Natural killer cell (primary cell): ENCODE results near the gene PCGF3. TPM values are rescaled to one million over a fixed set of nuclear protein-coding genes. Genes with fewer than 3 reads are reported as not detected.
A peak's percentile ranks its signal among the peaks of the same experiment; 100 is the strongest.

Source experiments
- ATAC-seq, 3 donors: fragments of 150-1000 bp in 2 of 3; fragments of 200-7000 bp in 1 of 3; cut with Tn5 transposase; 1 replicate in 1 of 3; 2 replicates in 2 of 3; pipeline ENCODE4 v1.10.0; 2021; ENCODE audit warnings: mild to moderate bottlenecking in 2 of 3, moderate library complexity in 2 of 3
- DNase-seq, 2 donors: peaks; one replicate each; pipeline versions ENCODE4 v3.0.0 to v3.0.0-alpha.2; 2013 to 2021; ENCODE audit warnings: mixed read lengths in 1 of 2
- H3K27ac ChIP-seq: one replicate; pipeline ENCODE4 v1.5.1; 2013; ENCODE audit warnings: mild to moderate bottlenecking, low read length
- H3K27me3 ChIP-seq: one replicate; pipeline ENCODE4 v1.6.1; 2013; ENCODE audit warnings: low read length; ENCODE audit not compliant: control insufficient read depth, insufficient read depth
- H3K36me3 ChIP-seq: one replicate; pipeline ENCODE4 v1.6.1; 2013; ENCODE audit warnings: low read length; ENCODE audit not compliant: control insufficient read depth, insufficient read depth
- H3K4me1 ChIP-seq: one replicate; pipeline ENCODE4 v1.6.1; 2013; ENCODE audit warnings: low read length; ENCODE audit not compliant: control insufficient read depth, insufficient read depth
- H3K4me3 ChIP-seq: one replicate; pipeline ENCODE4 v1.5.1; 2013; ENCODE audit warnings: low read length
- H3K9me3 ChIP-seq: one replicate; pipeline ENCODE4 v1.6.1; 2013; ENCODE audit warnings: low read length; ENCODE audit not compliant: control insufficient read depth, insufficient read depth
- H3K27ac Mint-ChIP-seq, 2 donors: one replicate each; pipeline ENCODE4 v1.8.0; 2022; ENCODE audit warnings: mild to moderate bottlenecking in 2 of 2, mixed read lengths in 2 of 2, moderate library complexity in 1 of 2
- H3K27me3 Mint-ChIP-seq, 2 donors: one replicate each; pipeline ENCODE4 v1.8.0; 2022; ENCODE audit warnings: low read depth in 2 of 2, mixed read lengths in 2 of 2
- H3K36me3 Mint-ChIP-seq: one replicate; pipeline ENCODE4 v1.8.0; 2022; ENCODE audit warnings: mixed read lengths
- H3K4me1 Mint-ChIP-seq, 2 donors: one replicate each; pipeline ENCODE4 v1.8.0; 2022; ENCODE audit warnings: mixed read lengths in 2 of 2
- H3K4me3 Mint-ChIP-seq: one replicate; pipeline ENCODE4 v1.8.0; 2022; ENCODE audit warnings: mild to moderate bottlenecking, moderate library complexity, mixed read lengths
- H3K9me3 Mint-ChIP-seq, 2 donors: one replicate each; pipeline ENCODE4 v1.8.0; 2022; ENCODE audit warnings: mixed read lengths in 2 of 2
- CTCF ChIP-seq: fragments of 200-600 bp; IDR thresholded peaks from one replicate; pipeline ENCODE4 v1.8.0; 2022; ENCODE audit warnings: antibody characterized with exemption
- WGBS: methylation state at CpG from one replicate; pipeline ENCODE4 v1.1.7; 2013; ENCODE audit warnings: missing lambda C conversion rate; ENCODE audit not compliant: insufficient coverage; 5-methylcytosine and 5-hydroxymethylcytosine counted together
- intact Hi-C: fragments of 100-400 bp; cut with micrococcal nuclease; formaldehyde crosslinking; loops from one replicate; pipeline ENCODE4 v1.14.2; 2022
- total RNA-seq, 4 donors: library from RNA; stranded (reverse); fragments of 120-200 nt in 1 of 4; gene quantifications; one replicate each; pipeline versions ENCODE4 v1.2.3 to v1.2.4, GENCODE V29; 2013 to 2022

PCGF3 gene
- total RNA-seq, 3 donors from 2014 or later (not counting 1 experiment from before 2014, with no cell fraction given): 71.2 to 101 (median 97.2) TPM

- peak in 1 of 2 donors; percentile 6 for DNase-seq
- H3K27me3 ChIP-seq: peaks cover 17% of the 10 kb centered on the region
- intact Hi-C loops: no loop called here
- H3K4me1 Mint-ChIP-seq: peaks cover 12 to 27% of the 10 kb centered on the region in 2 donors
- H3K27ac Mint-ChIP-seq: no peak overlapping the region
- H3K4me3 ChIP-seq: no peak overlapping the region
- H3K4me3 Mint-ChIP-seq: no peak overlapping the region
- WGBS: 4% methylated on average over 72 of the region's 72 CpGs
- H3K27ac ChIP-seq: no peak overlapping the region
- H3K9me3 Mint-ChIP-seq: no peaks in the 10 kb centered on the region
- peaks cover 18% of the 10 kb centered on the region for H3K4me1 ChIP-seq
- H3K36me3 ChIP-seq: no peaks in the 10 kb centered on the region
- no peak for TF ChIP-seq CTCF
- H3K27me3 Mint-ChIP-seq: peaks cover 24 to 36% of the 10 kb centered on the region in 2 donors
- H3K9me3 ChIP-seq: no peaks in the 10 kb centered on the region
- ATAC-seq: no peak
- no peaks in the 10 kb centered on the region for H3K36me3 Mint-ChIP-seq
Observed at GRCh38 chr4:786074-786741, 80.6 kb downstream of the PCGF3 start.

- no peaks in the 10 kb centered on the region for H3K9me3 ChIP-seq
- Mint-ChIP-seq H3K36me3 (no peaks in the 10 kb centered on the region), H3K9me3 (no peaks in the 10 kb centered on the region), H3K27me3 (peaks cover 24 to 36% of the 10 kb centered on the region in 2 donors), H3K4me3 (no peak overlapping the region), H3K4me1 (peaks cover 12 to 22% of the 10 kb centered on the region in 2 donors), H3K27ac (no peak overlapping the region)
- TF ChIP-seq CTCF: no peak
- DNase-seq: peak in 1 of 2 donors; percentile 7
- H3K4me1 ChIP-seq: peaks cover 16% of the 10 kb centered on the region
- no peak overlapping the region for H3K4me3 ChIP-seq
- H3K27ac ChIP-seq: no peak overlapping the region
- intact Hi-C loops: no loop called here
- H3K36me3 ChIP-seq: no peaks in the 10 kb centered on the region
- WGBS: 19% methylated on average over 16 of the region's 16 CpGs
- H3K27me3 ChIP-seq: peaks cover 17% of the 10 kb centered on the region
- ATAC-seq: no peak
Observed at GRCh38 chr4:786861-787300, 81.2 kb downstream of the PCGF3 start.

GRCh38 chr4:787561-787981 is 81.9 kb downstream of the PCGF3 start:
- Mint-ChIP-seq H3K4me1 (peaks cover 7 to 15% of the 10 kb centered on the region in 2 donors), H3K27ac (no peak overlapping the region), H3K4me3 (peak overlapping the region; percentile 32), H3K36me3 (no peaks in the 10 kb centered on the region), H3K27me3 (peaks cover 27 to 38% of the 10 kb centered on the region in 2 donors), H3K9me3 (no peaks in the 10 kb centered on the region)
- no peaks in the 10 kb centered on the region for H3K36me3 ChIP-seq
- peaks cover 17% of the 10 kb centered on the region for H3K27me3 ChIP-seq
- no peak for DNase-seq
- ATAC-seq: no peak
- H3K4me3 ChIP-seq: no peak overlapping the region
- no peaks in the 10 kb centered on the region for H3K9me3 ChIP-seq
- H3K27ac ChIP-seq: no peak overlapping the region
- 42% methylated on average over 16 of the region's 16 CpGs for WGBS
- intact Hi-C loops: no loop called here
- TF ChIP-seq CTCF: no peak
- peaks cover 10% of the 10 kb centered on the region for H3K4me1 ChIP-seq
